Mucosa of gallbladder (tissue), 1 donor: ENCODE results near the gene AFM. TPM values are rescaled to one million over a fixed set of nuclear protein-coding genes. Genes with fewer than 3 reads are reported as not detected.

Source experiments
- DNase-seq: peaks from one replicate; pipeline ENCODE4 v3.0.0-alpha.2; 2020; ENCODE audit warnings: low spot score
- total RNA-seq: library from RNA; stranded (reverse); gene quantifications from one replicate; pipeline ENCODE4 v1.2.1, GENCODE V29; 2021
- donor health status: DM: no; HTN: no; CAD: no.

Gene AFM
- total RNA-seq, 1 donor from 2014 or later, result 0.35 TPM

GRCh38 chr4:73451404-73451803 lies 30.1 kb upstream of the AFM start:
- no peak for DNase-seq

GRCh38 chr4:73451981-73452747 lies 29.4 kb upstream of the AFM start:
- no peak for DNase-seq

GRCh38 chr4:73452953-73453700 lies 28.4 kb upstream of the AFM start:
- no peak for DNase-seq

GRCh38 chr4:73453701-73454005 lies 27.9 kb upstream of the AFM start:
- no peak for DNase-seq

- no peak for DNase-seq
These were observed 26.6 kb upstream of the AFM start for GRCh38 chr4:73454920-73455319.

- no peak for DNase-seq
These were observed 25.1 kb upstream of the AFM start for GRCh38 chr4:73456177-73457022.

GRCh38 chr4:73458184-73459047 lies 23.1 kb upstream of the AFM start:
- no peak for DNase-seq

- no peak for DNase-seq
These were observed 22.5 kb upstream of the AFM start for GRCh38 chr4:73459048-73459421.

GRCh38 chr4:73460913-73461522 lies 20.5 kb upstream of the AFM start:
- no peak for DNase-seq

- no peak for DNase-seq
These were observed 13.4 kb upstream of the AFM start for GRCh38 chr4:73468170-73468569.

GRCh38 chr4:73470728-73471127 lies 10.8 kb upstream of the AFM start:
- DNase-seq, result no peak

- no peak for DNase-seq
These were observed 4.4 kb upstream of the AFM start for GRCh38 chr4:73477176-73477575.

- no peak for DNase-seq
These were observed 2.2 kb upstream of the AFM start for GRCh38 chr4:73479323-73479722.

- DNase-seq, result no peak
These were observed 3.5 kb downstream of the AFM start for GRCh38 chr4:73485085-73485484.

GRCh38 chr4:73485596-73485995 lies 4.1 kb downstream of the AFM start:
- DNase-seq, result no peak

- DNase-seq, result no peak
These were observed 5.0 kb downstream of the AFM start for GRCh38 chr4:73486497-73486896.

GRCh38 chr4:73487233-73487632 lies 5.7 kb downstream of the AFM start:
- DNase-seq, result no peak

GRCh38 chr4:73499996-73500765 lies 18.6 kb downstream of the AFM start:
- DNase-seq, result no peak

GRCh38 chr4:73501664-73502265 lies 20.2 kb downstream of the AFM start:
- DNase-seq, result no peak

- DNase-seq, result no peak
These were observed 24.0 kb downstream of the AFM start for GRCh38 chr4:73505567-73505966.
